ENCODE measurements around the gene ZNRF3. TPM values are rescaled to one million over a fixed set of nuclear protein-coding genes. Genes with fewer than 3 reads are reported as not detected.

ZNRF3 gene
- total RNA-seq, result 2.6 and 2.7 TPM in 2 replicates

DNA sequence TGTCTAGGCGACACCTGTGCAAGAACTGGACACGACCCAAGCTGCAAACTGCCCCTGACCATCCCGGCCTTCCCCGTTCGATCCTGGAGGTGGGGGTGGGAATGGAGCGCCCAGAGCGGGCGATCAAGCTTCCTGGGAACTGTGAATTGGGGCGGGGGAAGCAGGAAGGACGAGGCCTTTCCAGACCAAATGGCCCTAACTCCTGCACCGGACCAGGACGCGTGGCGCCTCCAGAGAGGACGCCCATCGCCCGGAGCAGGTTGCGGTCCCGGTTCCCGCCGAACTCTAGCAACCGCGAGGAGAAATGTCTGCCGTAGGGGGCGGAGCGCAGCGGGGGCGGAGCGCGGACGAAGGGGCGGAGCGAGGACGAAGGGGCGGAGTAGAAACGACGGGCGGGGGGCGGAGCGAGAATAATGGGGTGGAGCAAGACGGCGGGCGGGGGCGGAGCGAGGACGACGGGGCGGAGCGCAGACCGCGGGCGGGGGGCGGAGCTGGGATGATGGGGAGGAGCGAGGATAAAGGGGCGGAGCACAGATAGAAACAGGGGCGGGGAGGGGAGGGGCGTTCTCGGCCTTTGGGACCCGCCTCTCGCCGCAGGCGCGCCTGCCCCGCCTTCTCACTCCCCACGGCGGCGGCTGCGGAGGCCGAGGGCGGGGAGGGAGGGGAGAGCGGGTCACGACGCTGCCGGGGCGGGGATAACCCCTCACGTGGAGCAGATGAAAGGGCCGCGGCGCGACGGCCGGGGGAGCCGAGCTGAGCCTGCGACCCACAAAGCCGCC lies at the start of gene ZNRF3:
TSS of gene ZNRF3 (plus strand) at position 695 of the 779 bp plus-strand sequence. CDS start 195 bp downstream, outside the sequence.

DNA sequence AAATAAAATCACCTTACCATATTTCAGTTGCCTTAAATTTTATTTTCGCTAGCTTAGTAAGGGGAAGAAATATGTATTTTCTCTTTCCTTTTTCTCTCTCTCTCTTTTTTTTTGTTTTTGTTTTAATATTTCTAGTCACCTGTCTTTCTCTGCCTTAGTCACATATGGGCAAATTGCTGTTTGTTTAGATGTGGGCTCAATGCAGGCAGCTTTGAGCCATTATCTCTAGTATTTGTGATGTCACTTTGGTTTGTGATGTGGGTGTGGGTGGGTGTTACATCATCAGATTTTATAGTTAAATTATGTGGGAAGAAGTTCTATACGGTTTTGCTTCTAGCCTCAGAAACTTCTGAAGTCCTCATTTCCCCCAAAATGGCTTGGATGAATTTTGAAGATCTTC lies 178.4 kb downstream of the ZNRF3 start, which contains the start of gene C22orf31:
TSS of gene C22orf31 (minus strand) at position 59 of the 400 bp plus-strand sequence. CDS start at position 20, 39 bp downstream.

DNA sequence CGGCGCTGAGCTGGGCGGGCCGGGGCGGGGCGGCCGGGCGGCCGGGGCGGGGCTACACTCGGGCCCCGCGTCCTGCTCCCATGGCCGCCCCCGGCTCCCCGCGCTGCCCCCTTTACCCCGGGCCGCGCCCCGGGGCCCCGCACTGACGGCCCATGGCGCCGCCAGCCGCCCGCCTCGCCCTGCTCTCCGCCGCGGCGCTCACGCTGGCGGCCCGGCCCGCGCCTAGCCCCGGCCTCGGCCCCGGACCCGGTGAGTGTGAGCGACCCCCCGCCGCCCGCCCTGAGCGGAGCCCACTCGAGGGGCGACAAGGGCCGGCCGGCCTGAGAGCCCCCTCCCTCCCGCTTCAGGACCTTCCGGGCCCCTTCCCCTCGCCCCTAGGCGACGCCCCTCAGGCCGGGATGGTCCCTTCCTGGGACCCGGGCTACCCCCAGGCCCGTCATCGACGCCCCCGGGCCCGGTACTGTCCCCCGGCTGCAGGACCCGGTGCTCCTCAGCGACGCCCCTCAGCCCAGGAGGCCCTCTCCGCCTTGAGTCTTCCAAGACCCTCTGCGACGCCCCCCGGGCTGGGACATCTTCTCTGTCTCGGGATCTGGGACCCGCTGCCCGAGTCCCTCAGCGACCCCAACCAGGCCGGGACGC lies 189.7 kb downstream of the ZNRF3 start, which contains the start of gene KREMEN1:
TSS of gene KREMEN1 (plus strand) at position 57 of the 639 bp plus-strand sequence. CDS start at position 153, 96 bp downstream.

Other genes with a start within 250 kb of the ZNRF3 start
- 15.6 and 16.6 TPM in 2 replicates for gene TTC28, start 203.7 kb upstream of the ZNRF3 start, total RNA-seq
- 10.5 and 11.1 TPM in 2 replicates for gene CHEK2, start 141.8 kb upstream of the ZNRF3 start, total RNA-seq
- 10.3 and 13.4 TPM in 2 replicates for gene HSCB, start 141.5 kb upstream of the ZNRF3 start, total RNA-seq
- gene CCDC117, start 110.9 kb upstream of the ZNRF3 start, total RNA-seq, result 12.6 TPM in 2 replicates
- 91.0 and 153 TPM in 2 replicates for gene XBP1, start 83.0 kb upstream of the ZNRF3 start, total RNA-seq
- not detected in 2 replicates for gene C22orf31, start 178.3 kb downstream of the ZNRF3 start, total RNA-seq
- 0.27 and 0.38 TPM in 2 replicates for gene KREMEN1, start 189.5 kb downstream of the ZNRF3 start, total RNA-seq